IPS DF 6.9 (cell line): ENCODE measurements around the gene DCT.

Source experiments
- DNase-seq: peaks from one replicate; pipeline ENCODE4 v3.0.0-alpha.2; 2013; ENCODE audit warnings: low read depth, low spot score
- H3K27ac ChIP-seq: one replicate; pipeline ENCODE4 v1.5.1; 2013; ENCODE audit warnings: low read length, control low read depth
- H3K27me3 ChIP-seq: 2 replicates; pipeline ENCODE4 v1.6.1; 2013; ENCODE audit warnings: mild to moderate bottlenecking, low read length; ENCODE audit not compliant: control insufficient read depth, insufficient read depth
- H3K36me3 ChIP-seq: 2 replicates; pipeline ENCODE4 v1.6.1; 2013; ENCODE audit warnings: low read length; ENCODE audit not compliant: control insufficient read depth, insufficient read depth
- H3K4me1 ChIP-seq: 2 replicates; pipeline ENCODE4 v1.6.1; 2013; ENCODE audit warnings: low read length; ENCODE audit not compliant: control insufficient read depth, insufficient read depth
- H3K4me3 ChIP-seq: 2 replicates; pipeline ENCODE4 v1.5.1; 2013; ENCODE audit warnings: mild to moderate bottlenecking, low read length
- H3K9me3 ChIP-seq: 2 replicates; pipeline ENCODE4 v1.6.1; 2013; ENCODE audit warnings: low read length, inconsistent platforms; ENCODE audit not compliant: control insufficient read depth, insufficient read depth
- WGBS: extraction: QIAGEN DNeasy Blood & Tissue Kit; methylation state at CpG from one replicate; pipeline ENCODE4 v1.1.7; 2013; ENCODE audit warnings: mixed read lengths, missing lambda C conversion rate; ENCODE audit not compliant: insufficient read length, insufficient coverage; 5-methylcytosine and 5-hydroxymethylcytosine counted together

DCT gene

GRCh38 chr13:94408314-94409036 lies 71.0 kb downstream of the DCT start:
- H3K36me3 ChIP-seq, result no peaks in the 10 kb centered on the region
- no peaks in the 10 kb centered on the region for H3K9me3 ChIP-seq
- H3K27ac ChIP-seq, result no peak overlapping the region
- WGBS, result no CpG with 5 or more reads among the region's 7 CpGs
- no peaks in the 10 kb centered on the region for H3K4me1 ChIP-seq
- DNase-seq, result no peak
- no peak overlapping the region for H3K4me3 ChIP-seq
- H3K27me3 ChIP-seq, result no peaks in the 10 kb centered on the region

DNA sequence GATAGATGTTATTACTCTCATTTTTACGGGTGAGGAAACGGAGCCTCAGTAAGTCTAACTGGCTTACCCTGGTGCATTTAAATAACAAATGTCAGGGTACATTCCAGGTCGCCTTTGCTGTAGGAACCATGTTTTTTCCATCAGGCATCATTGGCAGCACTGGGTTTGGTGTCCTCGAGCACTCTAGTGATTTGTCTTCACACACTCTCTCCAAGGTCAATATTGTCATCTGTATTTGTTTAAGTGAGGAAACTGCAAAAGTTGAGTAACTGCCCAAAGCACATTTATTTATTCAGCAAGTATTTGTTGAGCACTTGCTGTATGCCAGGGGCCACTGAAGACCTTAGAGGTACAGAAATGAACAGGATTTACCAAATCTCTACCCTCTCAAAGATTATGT lies 78.6 kb downstream of the DCT start:
- H3K4me3 ChIP-seq, result no peak overlapping the region
- no peaks in the 10 kb centered on the region for H3K9me3 ChIP-seq
- no CpG with 5 or more reads among the region's 4 CpGs for WGBS

GRCh38 chr13:94399812-94400211 lies 79.7 kb downstream of the DCT start:
- no peak overlapping the region for H3K27ac ChIP-seq
- no peak overlapping the region for H3K4me3 ChIP-seq
- no peaks in the 10 kb centered on the region for H3K36me3 ChIP-seq
- no peaks in the 10 kb centered on the region for H3K9me3 ChIP-seq
- H3K4me1 ChIP-seq, result no peaks in the 10 kb centered on the region
- DNase-seq, result no peak
- no peaks in the 10 kb centered on the region for H3K27me3 ChIP-seq

More for the DNA sequence above, 78.6 kb downstream of the DCT start:
- no peak for DNase-seq
- no peaks in the 10 kb centered on the region for H3K4me1 ChIP-seq
- no peak overlapping the region for H3K27ac ChIP-seq
- H3K27me3 ChIP-seq, result no peaks in the 10 kb centered on the region
- no peaks in the 10 kb centered on the region for H3K36me3 ChIP-seq

- H3K27ac ChIP-seq, result no peak overlapping the region
- no peak for DNase-seq
- no CpG with 5 or more reads among the region's 5 CpGs for WGBS
- no peak overlapping the region for H3K4me3 ChIP-seq
- no peaks in the 10 kb centered on the region for H3K36me3 ChIP-seq
- no peaks in the 10 kb centered on the region for H3K9me3 ChIP-seq
- no peaks in the 10 kb centered on the region for H3K4me1 ChIP-seq
- no peaks in the 10 kb centered on the region for H3K27me3 ChIP-seq
Measured at GRCh38 chr13:94395860-94396259, 83.6 kb downstream of the DCT start.

DNA sequence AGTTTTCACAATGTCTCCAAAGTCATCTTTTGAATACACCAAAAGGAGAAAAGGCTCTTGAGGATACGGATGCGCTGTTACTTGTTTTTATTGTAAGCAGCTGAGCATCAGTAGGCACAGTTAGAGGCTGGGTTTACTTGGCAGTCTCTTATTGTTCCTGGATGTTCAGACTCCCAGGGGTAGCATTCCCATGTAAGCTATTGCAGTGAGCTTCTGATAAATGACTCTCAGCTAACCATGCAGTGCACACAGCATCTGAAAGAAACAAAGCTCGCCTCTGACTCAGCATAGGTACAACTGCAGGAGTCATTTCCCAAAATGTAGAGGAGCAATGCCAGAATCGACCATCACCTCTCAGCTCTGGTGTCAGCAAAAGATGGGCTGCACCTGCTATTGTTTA lies 84.8 kb downstream of the DCT start:
- no CpG with 5 or more reads among the region's 4 CpGs for WGBS
- no peak for DNase-seq
- H3K4me1 ChIP-seq, result no peaks in the 10 kb centered on the region
- no peak overlapping the region for H3K4me3 ChIP-seq
- H3K27me3 ChIP-seq, result no peaks in the 10 kb centered on the region
- H3K9me3 ChIP-seq, result no peaks in the 10 kb centered on the region
- no peaks in the 10 kb centered on the region for H3K36me3 ChIP-seq
- no peak overlapping the region for H3K27ac ChIP-seq

DNA sequence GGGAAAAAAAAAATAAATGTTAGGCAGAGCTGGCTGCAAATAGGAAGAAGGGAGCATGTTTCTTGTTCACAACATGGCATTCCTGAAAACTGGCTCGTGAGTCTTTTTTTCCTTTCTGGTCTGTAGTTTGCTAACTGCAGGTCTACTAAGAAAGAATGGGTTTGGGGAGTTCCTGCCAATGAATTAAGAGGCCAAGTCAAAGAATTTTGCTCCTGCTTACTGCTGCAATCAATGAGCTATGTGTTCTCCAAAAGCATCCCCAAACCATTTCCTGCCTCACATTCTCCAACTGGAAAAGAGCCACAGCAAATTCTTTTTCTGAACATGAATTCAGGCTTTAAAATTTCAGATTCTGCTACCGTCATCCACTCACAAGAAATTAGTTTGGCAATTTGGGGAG lies 88.6 kb downstream of the DCT start:
- Histone ChIP-seq H3K27me3 (no peaks in the 10 kb centered on the region), H3K27ac (no peak overlapping the region), H3K9me3 (no peaks in the 10 kb centered on the region), H3K4me3 (no peak overlapping the region), H3K36me3 (no peaks in the 10 kb centered on the region), H3K4me1 (no peaks in the 10 kb centered on the region; the same call in 1 of the 2 replicates)
- no peak for DNase-seq
- WGBS, result no CpG with 5 or more reads among the region's 2 CpGs

- DNase-seq, result no peak
- Histone ChIP-seq H3K36me3 (no peaks in the 10 kb centered on the region), H3K27me3 (no peaks in the 10 kb centered on the region), H3K4me3 (no peak overlapping the region), H3K27ac (no peak overlapping the region), H3K9me3 (no peaks in the 10 kb centered on the region), H3K4me1 (no peaks in the 10 kb centered on the region; the same call in 1 of the 2 replicates)
- no CpG with 5 or more reads among the region's 7 CpGs for WGBS
Measured at GRCh38 chr13:94389604-94390351, 89.7 kb downstream of the DCT start.

DNA sequence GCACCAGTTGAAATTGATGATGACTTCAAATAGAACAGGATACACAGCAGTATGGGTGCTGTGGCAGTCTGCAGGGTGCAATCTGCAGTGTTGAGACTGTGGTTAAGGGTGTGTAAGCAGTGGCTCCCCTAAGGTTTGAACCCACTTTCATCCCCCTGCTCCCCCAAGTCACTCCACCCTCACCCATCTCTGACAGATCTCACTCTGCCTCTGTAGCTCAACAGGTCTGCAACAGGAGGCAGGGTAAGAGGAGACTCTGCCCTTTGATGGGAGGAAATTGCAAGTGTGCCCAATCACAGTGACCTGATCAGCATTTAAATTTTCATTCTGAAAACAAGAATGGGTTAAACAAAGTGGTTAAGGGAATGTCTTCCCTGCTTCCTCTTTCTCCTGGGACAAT lies 92.4 kb downstream of the DCT start:
- no peaks in the 10 kb centered on the region for H3K27me3 ChIP-seq
- DNase-seq, result no peak
- H3K36me3 ChIP-seq, result no peaks in the 10 kb centered on the region

More for the DNA sequence above, 92.4 kb downstream of the DCT start:
- H3K4me1 ChIP-seq, result no peaks in the 10 kb centered on the region; the same call in 1 of the 2 replicates
- H3K27ac ChIP-seq, result no peak overlapping the region
- H3K4me3 ChIP-seq, result no peak overlapping the region
- H3K9me3 ChIP-seq, result no peaks in the 10 kb centered on the region
